NT2/D1 (cell line): Measurements from ENCODE around the gene ARRB1.

Experiments
- SUZ12 ChIP-seq: IDR thresholded peaks from 2 replicates; pipeline ENCODE4 v1.6.1; 2011; ENCODE audit not compliant: insufficient read length, insufficient read depth; ENCODE audit errors: extremely low read depth
- ZNF274 ChIP-seq: IDR thresholded peaks from 2 replicates; pipeline ENCODE4 v1.6.1; 2011; ENCODE audit warnings: mild to moderate bottlenecking, low read depth, low read length

DNA sequence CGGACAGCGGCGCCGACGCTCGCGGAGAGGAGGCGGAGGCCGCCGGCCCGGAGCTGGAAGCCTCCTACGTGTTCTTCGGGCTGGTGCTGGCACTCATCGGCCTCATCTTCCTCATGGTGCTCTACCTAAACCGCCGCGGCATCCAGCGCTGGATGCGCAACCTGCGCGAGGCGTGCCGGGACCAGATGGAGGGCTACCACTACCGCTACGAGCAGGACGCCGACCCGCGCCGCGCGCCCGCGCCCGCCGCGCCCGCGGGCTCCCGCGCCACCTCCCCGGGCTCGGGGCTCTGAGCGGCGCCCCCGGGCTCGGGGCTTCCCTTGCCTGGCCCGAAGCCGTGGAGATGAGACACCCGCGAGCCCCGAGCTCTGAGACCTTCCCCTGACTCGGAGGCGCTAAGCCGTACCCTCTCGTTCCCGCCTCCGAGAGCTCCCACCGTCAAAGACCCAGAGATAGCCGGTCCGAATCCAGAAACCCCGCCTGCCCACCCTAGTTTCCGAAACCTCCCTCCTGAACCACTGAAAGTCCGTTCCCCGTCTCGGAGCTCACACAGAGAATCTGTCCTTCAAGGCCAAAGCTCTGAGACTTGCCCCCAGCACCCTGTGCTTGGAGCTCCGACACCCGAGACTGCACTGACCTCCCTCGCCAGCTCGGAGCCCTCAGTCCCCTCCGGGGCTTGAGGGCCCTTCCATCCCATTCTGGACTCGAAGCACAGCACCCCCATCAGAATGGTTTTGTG, 109.4 kb downstream of the ARRB1 start:
- TF ChIP-seq ZNF274 (no peak), SUZ12 (no peak)
